GM12878 (cell line): ENCODE measurements around the gene P3H1. TPM values are rescaled to one million over a fixed set of nuclear protein-coding genes. Genes with fewer than 3 reads are reported as not detected.

Experiments used
- CTCF ChIP-seq, 3 experiments: IDR thresholded peaks in 2 of 3; conservative IDR thresholded peaks in 1 of 3; 2 replicates each; pipeline ENCODE4 v1.5.1; 2011; ENCODE audit warnings: low read depth in 3 of 3, low read length in 3 of 3, mild to moderate bottlenecking in 3 of 3, control low read depth in 2 of 3, moderate library complexity in 2 of 3, inconsistent platforms in 1 of 3, mixed read lengths in 1 of 3; ENCODE audit not compliant: control insufficient read depth in 2 of 3, insufficient read depth in 1 of 3; ENCODE audit errors: extremely low read depth in 1 of 3
- HCFC1 ChIP-seq: fragments of 150-350 bp; IDR thresholded peaks from 2 replicates; pipeline ENCODE4 v1.6.1; 2014; ENCODE audit warnings: low read length
- HDAC6 ChIP-seq: fragments of 200-600 bp; sonication (generic); IDR thresholded peaks from one replicate; pipeline ENCODE4 v1.8.0; 2017; ENCODE audit warnings: antibody characterized with exemption; ENCODE audit not compliant: unreplicated experiment
- MEF2A ChIP-seq: IDR thresholded peaks from 2 replicates; pipeline ENCODE4 v1.6.1; 2011; ENCODE audit warnings: low read depth, mild to moderate bottlenecking, low read length, moderate library complexity; ENCODE audit not compliant: insufficient read depth
- NR2C1 ChIP-seq: fragments of 450-650 bp; IDR thresholded peaks from 2 replicates; pipeline ENCODE4 v1.6.1; 2017; ENCODE audit warnings: antibody characterized with exemption, mild to moderate bottlenecking, moderate library complexity
- NR2F1 ChIP-seq: fragments of 450-650 bp; conservative IDR thresholded peaks from 2 replicates; pipeline ENCODE4 v1.6.1; 2017; ENCODE audit warnings: mild to moderate bottlenecking
- SUPT20H ChIP-seq: IDR thresholded peaks from 2 replicates; pipeline ENCODE4 v1.6.1; 2011; ENCODE audit warnings: low read depth, mild to moderate bottlenecking, low read length, moderate library complexity, borderline replicate concordance; ENCODE audit not compliant: control insufficient read depth
- ZBTB33 ChIP-seq: fragments of 450-650 bp; IDR thresholded peaks from 2 replicates; pipeline ENCODE4 v1.6.1; 2017; ENCODE audit warnings: mild to moderate bottlenecking
- ZNF592 ChIP-seq: fragments of 450-650 bp; IDR thresholded peaks from 2 replicates; pipeline ENCODE4 v1.6.1; 2017; ENCODE audit warnings: mild to moderate bottlenecking, moderate library complexity
- polyA plus RNA-seq, 11 experiments: library from polyadenylated mRNA; depleted of rRNA in 4 of 11; unstranded in 6 of 11; stranded (reverse) in 5 of 11; fragments of >200 nt; fragmentation: Nextera tagmentation in 4 of 11; fragmentation: Illumina TruSeq in 1 of 11; extraction: Ambion mirVana in 4 of 11; extraction: Trizol in 1 of 11; gene quantifications; 1 replicate in 1 of 11; 2 replicates in 10 of 11; pipeline versions ENCODE4 v1.2.1 to v1.2.3, GENCODE V29; 2011 to 2016; ENCODE audit warnings: inconsistent platforms in 2 of 11, missing spikeins in 2 of 11, low read depth in 1 of 11
- total RNA-seq, 4 experiments: library from RNA; depleted of rRNA in 3 of 4; stranded (reverse); fragments of >200 nt in 3 of 4; fragmentation: Illumina TruSeq in 1 of 4; extraction: Trizol in 1 of 4; gene quantifications; 2 replicates each; pipeline versions ENCODE4 v1.2.1 to v1.2.3, GENCODE V29; 2013 to 2021
- TF ChIP-seq, protein P1 (sequence below): IDR thresholded peaks from 2 replicates; pipeline ENCODE4 v1.6.1; 2012; ENCODE audit warnings: low read length, inconsistent platforms
- TF ChIP-seq, protein P2 (sequence below): fragments of 450-650 bp; IDR thresholded peaks from 2 replicates; pipeline ENCODE4 v1.6.1; 2016; ENCODE audit warnings: mild to moderate bottlenecking, moderate library complexity, borderline replicate concordance
- TF ChIP-seq, protein P3 (sequence below): fragments of 450-650 bp; IDR thresholded peaks from 2 replicates; pipeline ENCODE4 v1.6.1; 2017; ENCODE audit warnings: low read depth, mild to moderate bottlenecking, moderate library complexity

Gene P3H1
- total and polyA plus RNA-seq, 10 of the 15 experiments (the other 5 are each of a cell fraction or from before 2014, with no cell fraction given): 0.72 to 42.4 (median 26.0) TPM

DNA sequence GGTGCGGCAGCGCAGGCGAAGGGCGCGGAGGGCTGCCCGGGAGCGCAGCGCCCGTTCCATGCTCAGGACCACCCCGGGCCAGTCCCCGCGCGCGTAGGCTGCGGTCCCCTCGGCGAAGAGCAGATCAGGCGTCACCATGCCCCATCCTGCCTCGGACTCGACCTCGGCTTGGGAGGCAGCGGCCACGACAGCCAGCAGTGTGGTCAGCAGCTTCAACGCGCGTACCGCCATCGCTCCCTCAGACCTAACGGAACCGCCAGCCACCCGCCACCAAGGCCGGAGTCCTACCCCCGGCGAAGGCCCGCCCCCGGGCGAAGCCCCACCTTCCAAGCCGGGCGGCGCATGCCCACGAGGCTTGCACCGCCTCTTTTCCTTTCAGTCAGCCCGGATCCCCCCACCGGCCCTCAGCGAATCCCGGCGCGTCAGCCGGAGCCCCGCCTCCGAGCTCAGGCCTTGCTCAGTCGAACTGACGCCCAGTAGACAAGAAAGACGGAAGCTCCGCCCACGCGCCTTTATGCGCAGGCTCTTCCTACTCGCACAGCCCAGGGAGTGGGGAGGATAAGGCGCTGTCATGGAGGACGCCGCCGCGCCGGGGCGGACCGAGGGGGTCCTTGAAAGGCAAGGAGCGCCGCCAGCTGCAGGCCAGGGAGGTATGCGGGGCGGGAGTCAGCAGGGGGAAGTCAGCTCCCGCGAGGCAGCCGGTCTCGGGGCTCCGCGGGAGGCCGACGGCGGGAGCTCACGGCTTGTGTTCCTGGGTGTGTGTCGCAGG, at the start of gene P3H1, which contains the start of gene C1orf50 (continued):
- TF ChIP-seq ZNF592 (no peak), ZBTB33 (no peak), CTCF (IDR thresholded peaks at IDR 0.05 in 2 of 3, conservative IDR thresholded peaks at IDR 0.05 in 1 of 3; ENCODE audit: control insufficient read depth in 2 of 3, extremely low read depth in 1 of 3, insufficient read depth in 1 of 3, low read depth in 3 of 3, low read length in 3 of 3) (no peak), MEF2A (no peak), HCFC1 (no peak; the same call in 1 of the 2 replicates), NR2C1 (no peak), HDAC6 (no peak), SUPT20H (no peak), NR2F1 (peak; percentile 7; the same call in 1 of the 2 replicates)
- TF ChIP-seq, protein P1, sequence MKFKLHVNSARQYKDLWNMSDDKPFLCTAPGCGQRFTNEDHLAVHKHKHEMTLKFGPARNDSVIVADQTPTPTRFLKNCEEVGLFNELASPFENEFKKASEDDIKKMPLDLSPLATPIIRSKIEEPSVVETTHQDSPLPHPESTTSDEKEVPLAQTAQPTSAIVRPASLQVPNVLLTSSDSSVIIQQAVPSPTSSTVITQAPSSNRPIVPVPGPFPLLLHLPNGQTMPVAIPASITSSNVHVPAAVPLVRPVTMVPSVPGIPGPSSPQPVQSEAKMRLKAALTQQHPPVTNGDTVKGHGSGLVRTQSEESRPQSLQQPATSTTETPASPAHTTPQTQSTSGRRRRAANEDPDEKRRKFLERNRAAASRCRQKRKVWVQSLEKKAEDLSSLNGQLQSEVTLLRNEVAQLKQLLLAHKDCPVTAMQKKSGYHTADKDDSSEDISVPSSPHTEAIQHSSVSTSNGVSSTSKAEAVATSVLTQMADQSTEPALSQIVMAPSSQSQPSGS: no peak
- TF ChIP-seq, protein P2, sequence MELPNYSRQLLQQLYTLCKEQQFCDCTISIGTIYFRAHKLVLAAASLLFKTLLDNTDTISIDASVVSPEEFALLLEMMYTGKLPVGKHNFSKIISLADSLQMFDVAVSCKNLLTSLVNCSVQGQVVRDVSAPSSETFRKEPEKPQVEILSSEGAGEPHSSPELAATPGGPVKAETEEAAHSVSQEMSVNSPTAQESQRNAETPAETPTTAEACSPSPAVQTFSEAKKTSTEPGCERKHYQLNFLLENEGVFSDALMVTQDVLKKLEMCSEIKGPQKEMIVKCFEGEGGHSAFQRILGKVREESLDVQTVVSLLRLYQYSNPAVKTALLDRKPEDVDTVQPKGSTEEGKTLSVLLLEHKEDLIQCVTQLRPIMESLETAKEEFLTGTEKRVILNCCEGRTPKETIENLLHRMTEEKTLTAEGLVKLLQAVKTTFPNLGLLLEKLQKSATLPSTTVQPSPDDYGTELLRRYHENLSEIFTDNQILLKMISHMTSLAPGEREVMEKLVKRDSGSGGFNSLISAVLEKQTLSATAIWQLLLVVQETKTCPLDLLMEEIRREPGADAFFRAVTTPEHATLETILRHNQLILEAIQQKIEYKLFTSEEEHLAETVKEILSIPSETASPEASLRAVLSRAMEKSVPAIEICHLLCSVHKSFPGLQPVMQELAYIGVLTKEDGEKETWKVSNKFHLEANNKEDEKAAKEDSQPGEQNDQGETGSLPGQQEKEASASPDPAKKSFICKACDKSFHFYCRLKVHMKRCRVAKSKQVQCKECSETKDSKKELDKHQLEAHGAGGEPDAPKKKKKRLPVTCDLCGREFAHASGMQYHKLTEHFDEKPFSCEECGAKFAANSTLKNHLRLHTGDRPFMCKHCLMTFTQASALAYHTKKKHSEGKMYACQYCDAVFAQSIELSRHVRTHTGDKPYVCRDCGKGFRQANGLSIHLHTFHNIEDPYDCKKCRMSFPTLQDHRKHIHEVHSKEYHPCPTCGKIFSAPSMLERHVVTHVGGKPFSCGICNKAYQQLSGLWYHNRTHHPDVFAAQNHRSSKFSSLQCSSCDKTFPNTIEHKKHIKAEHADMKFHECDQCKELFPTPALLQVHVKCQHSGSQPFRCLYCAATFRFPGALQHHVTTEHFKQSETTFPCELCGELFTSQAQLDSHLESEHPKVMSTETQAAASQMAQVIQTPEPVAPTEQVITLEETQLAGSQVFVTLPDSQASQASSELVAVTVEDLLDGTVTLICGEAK: no peak
- TF ChIP-seq, protein P3, sequence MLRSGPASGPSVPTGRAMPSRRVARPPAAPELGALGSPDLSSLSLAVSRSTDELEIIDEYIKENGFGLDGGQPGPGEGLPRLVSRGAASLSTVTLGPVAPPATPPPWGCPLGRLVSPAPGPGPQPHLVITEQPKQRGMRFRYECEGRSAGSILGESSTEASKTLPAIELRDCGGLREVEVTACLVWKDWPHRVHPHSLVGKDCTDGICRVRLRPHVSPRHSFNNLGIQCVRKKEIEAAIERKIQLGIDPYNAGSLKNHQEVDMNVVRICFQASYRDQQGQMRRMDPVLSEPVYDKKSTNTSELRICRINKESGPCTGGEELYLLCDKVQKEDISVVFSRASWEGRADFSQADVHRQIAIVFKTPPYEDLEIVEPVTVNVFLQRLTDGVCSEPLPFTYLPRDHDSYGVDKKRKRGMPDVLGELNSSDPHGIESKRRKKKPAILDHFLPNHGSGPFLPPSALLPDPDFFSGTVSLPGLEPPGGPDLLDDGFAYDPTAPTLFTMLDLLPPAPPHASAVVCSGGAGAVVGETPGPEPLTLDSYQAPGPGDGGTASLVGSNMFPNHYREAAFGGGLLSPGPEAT: no peak
